ENCODE measurements around the gene MPP2. TPM values are rescaled to one million over a fixed set of nuclear protein-coding genes. Genes with fewer than 3 reads are reported as not detected.

MPP2 gene
- polyA plus RNA-seq, 1 donor from 2014 or later: 25.5 TPM

DNA sequence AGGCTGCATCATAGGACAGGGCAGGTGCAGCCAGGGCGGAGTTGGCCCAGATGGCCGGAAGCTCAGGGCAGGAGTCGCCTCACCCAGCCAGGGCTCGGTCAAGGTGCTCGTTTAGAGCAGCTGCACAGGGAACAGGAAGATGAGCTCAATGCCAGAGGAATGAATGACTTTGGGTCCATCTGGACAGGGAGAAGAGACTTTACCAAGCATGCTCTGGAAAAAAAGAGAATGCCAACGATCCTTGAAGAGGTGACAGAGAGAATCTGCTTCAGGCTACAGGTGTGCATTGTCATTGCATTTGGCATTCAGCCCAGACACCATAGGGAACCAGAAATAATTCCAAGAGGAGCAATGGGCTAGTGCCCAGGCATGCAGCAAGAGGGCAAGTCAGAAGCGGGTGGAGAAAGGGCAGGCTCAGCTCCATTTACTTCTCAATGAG, 67.6 kb downstream of the MPP2 start:
- H3K36me3 ChIP-seq (ENCODE audit: insufficient read depth, low read length): no peaks in the 10 kb centered on the region
- H3K9me2 ChIP-seq (ENCODE audit: insufficient read depth, low read length): no peaks in the 10 kb centered on the region
- no peaks in the 10 kb centered on the region for H3F3A ChIP-seq (ENCODE audit: insufficient read depth, low read length, poor library complexity, severe bottlenecking)
- no peak overlapping the region for H3K27ac ChIP-seq (ENCODE audit: low read length)
- H3K9me3 ChIP-seq (ENCODE audit: low read length): no peaks in the 10 kb centered on the region
- H3K4me3 ChIP-seq (ENCODE audit: low read length): no peak overlapping the region
- H3K9ac ChIP-seq (ENCODE audit: low read length): no peak overlapping the region
- no peaks in the 10 kb centered on the region for H3K27me3 ChIP-seq (ENCODE audit: insufficient read depth, low read depth, low read length)
- H4K20me1 ChIP-seq (ENCODE audit: insufficient read depth): no peaks in the 10 kb centered on the region
- no peaks in the 10 kb centered on the region for H3K79me2 ChIP-seq (replicated peaks; ENCODE audit: insufficient read depth, low read length)
- no peak overlapping the region for H3K4me2 ChIP-seq (ENCODE audit: low read length)
- TF ChIP-seq RAD21 (conservative IDR thresholded peaks at IDR 0.05): no peak
- TF ChIP-seq TAF1 (IDR thresholded peaks at IDR 0.05; ENCODE audit: low read depth): no peak
- TF ChIP-seq, protein P1, sequence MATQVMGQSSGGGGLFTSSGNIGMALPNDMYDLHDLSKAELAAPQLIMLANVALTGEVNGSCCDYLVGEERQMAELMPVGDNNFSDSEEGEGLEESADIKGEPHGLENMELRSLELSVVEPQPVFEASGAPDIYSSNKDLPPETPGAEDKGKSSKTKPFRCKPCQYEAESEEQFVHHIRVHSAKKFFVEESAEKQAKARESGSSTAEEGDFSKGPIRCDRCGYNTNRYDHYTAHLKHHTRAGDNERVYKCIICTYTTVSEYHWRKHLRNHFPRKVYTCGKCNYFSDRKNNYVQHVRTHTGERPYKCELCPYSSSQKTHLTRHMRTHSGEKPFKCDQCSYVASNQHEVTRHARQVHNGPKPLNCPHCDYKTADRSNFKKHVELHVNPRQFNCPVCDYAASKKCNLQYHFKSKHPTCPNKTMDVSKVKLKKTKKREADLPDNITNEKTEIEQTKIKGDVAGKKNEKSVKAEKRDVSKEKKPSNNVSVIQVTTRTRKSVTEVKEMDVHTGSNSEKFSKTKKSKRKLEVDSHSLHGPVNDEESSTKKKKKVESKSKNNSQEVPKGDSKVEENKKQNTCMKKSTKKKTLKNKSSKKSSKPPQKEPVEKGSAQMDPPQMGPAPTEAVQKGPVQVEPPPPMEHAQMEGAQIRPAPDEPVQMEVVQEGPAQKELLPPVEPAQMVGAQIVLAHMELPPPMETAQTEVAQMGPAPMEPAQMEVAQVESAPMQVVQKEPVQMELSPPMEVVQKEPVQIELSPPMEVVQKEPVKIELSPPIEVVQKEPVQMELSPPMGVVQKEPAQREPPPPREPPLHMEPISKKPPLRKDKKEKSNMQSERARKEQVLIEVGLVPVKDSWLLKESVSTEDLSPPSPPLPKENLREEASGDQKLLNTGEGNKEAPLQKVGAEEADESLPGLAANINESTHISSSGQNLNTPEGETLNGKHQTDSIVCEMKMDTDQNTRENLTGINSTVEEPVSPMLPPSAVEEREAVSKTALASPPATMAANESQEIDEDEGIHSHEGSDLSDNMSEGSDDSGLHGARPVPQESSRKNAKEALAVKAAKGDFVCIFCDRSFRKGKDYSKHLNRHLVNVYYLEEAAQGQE (IDR thresholded peaks at IDR 0.05; ENCODE audit: borderline replicate concordance): no peak
- TF ChIP-seq, protein P2, sequence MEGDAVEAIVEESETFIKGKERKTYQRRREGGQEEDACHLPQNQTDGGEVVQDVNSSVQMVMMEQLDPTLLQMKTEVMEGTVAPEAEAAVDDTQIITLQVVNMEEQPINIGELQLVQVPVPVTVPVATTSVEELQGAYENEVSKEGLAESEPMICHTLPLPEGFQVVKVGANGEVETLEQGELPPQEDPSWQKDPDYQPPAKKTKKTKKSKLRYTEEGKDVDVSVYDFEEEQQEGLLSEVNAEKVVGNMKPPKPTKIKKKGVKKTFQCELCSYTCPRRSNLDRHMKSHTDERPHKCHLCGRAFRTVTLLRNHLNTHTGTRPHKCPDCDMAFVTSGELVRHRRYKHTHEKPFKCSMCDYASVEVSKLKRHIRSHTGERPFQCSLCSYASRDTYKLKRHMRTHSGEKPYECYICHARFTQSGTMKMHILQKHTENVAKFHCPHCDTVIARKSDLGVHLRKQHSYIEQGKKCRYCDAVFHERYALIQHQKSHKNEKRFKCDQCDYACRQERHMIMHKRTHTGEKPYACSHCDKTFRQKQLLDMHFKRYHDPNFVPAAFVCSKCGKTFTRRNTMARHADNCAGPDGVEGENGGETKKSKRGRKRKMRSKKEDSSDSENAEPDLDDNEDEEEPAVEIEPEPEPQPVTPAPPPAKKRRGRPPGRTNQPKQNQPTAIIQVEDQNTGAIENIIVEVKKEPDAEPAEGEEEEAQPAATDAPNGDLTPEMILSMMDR (IDR thresholded peaks at IDR 0.05; ENCODE audit: poor library complexity, severe bottlenecking): no peak
- TF ChIP-seq EP300 (conservative IDR thresholded peaks at IDR 0.05; ENCODE audit: poor library complexity, severe bottlenecking): no peak
- TF ChIP-seq POLR2AphosphoS5 (IDR thresholded peaks at IDR 0.05): no peak
- TF ChIP-seq MXI1 (conservative IDR thresholded peaks at IDR 0.05; ENCODE audit: poor library complexity, severe bottlenecking): no peak
- no peak for TF ChIP-seq EZH2 (IDR thresholded peaks at IDR 0.05; ENCODE audit: borderline replicate concordance, insufficient read depth, low read length, poor library complexity, severe bottlenecking)
- TF ChIP-seq SMC3 (conservative IDR thresholded peaks at IDR 0.05; ENCODE audit: poor library complexity): no peak
- no peak overlapping the region for H2AFZ ChIP-seq (ENCODE audit: low read depth, low read length)

DNA sequence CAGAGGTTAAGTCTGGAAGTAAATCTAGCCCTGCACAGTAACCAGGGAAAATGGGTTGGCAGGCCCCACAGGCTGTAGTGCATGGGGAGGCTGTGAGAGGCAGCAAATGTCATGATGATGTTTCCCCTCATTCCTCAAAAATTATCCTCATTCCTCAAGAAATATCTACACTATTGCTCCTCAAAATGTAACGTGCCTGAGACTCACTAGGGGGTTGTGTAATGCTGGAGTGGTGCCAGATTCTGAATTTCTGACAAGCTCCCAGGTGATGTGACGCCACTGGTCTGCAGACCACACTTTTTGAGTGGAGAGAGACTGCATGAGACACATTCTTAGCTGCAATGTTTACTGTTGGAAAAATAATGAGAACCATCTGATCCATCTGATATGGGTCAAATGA, 73.2 kb downstream of the MPP2 start:
- TF ChIP-seq TAF1 (IDR thresholded peaks at IDR 0.05; ENCODE audit: low read depth) (no peak), SMC3 (conservative IDR thresholded peaks at IDR 0.05; ENCODE audit: poor library complexity) (no peak), EZH2 (IDR thresholded peaks at IDR 0.05; ENCODE audit: borderline replicate concordance, insufficient read depth, low read length, poor library complexity, severe bottlenecking) (no peak), EP300 (conservative IDR thresholded peaks at IDR 0.05; ENCODE audit: poor library complexity, severe bottlenecking) (no peak), RAD21 (conservative IDR thresholded peaks at IDR 0.05) (no peak), POLR2AphosphoS5 (IDR thresholded peaks at IDR 0.05) (no peak), MXI1 (conservative IDR thresholded peaks at IDR 0.05; ENCODE audit: poor library complexity, severe bottlenecking) (no peak)
- TF ChIP-seq, protein P2 (IDR thresholded peaks at IDR 0.05; ENCODE audit: poor library complexity, severe bottlenecking): no peak
- TF ChIP-seq, protein P1 (IDR thresholded peaks at IDR 0.05; ENCODE audit: borderline replicate concordance): no peak
- no peaks in the 10 kb centered on the region for H3K9me3 ChIP-seq (ENCODE audit: low read length)
- no peak overlapping the region for H2AFZ ChIP-seq (ENCODE audit: low read depth, low read length)
- H3K36me3 ChIP-seq (ENCODE audit: insufficient read depth, low read length): no peaks in the 10 kb centered on the region
- no peaks in the 10 kb centered on the region for H3F3A ChIP-seq (ENCODE audit: insufficient read depth, low read length, poor library complexity, severe bottlenecking)
- no peaks in the 10 kb centered on the region for H3K79me2 ChIP-seq (replicated peaks; ENCODE audit: insufficient read depth, low read length)
- peak overlapping the region; percentile 87 for H3K4me3 ChIP-seq (ENCODE audit: low read length)
- H3K9ac ChIP-seq (ENCODE audit: low read length): peak overlapping the region; percentile 75
- peak overlapping the region; percentile 32 for H3K27ac ChIP-seq (ENCODE audit: low read length)
- H4K20me1 ChIP-seq (ENCODE audit: insufficient read depth): no peaks in the 10 kb centered on the region
- H3K27me3 ChIP-seq (ENCODE audit: insufficient read depth, low read depth, low read length): no peaks in the 10 kb centered on the region
- no peaks in the 10 kb centered on the region for H3K9me2 ChIP-seq (ENCODE audit: insufficient read depth, low read length)
- peak overlapping the region; percentile 63 for H3K4me2 ChIP-seq (ENCODE audit: low read length)
